Left colon (tissue), 2 donors: Measurements from ENCODE around the gene UNC13B. TPM values are rescaled to one million over a fixed set of nuclear protein-coding genes. Genes with fewer than 3 reads are reported as not detected.

Source experiments
- ATAC-seq: fragments of 200-7000 bp; cut with Tn5 transposase; one replicate; pipeline ENCODE4 v1.9.1; 2020; ENCODE audit warnings: mild to moderate bottlenecking, moderate library complexity
- DNase-seq, 2 donors: peaks; one replicate each; pipeline ENCODE4 v3.0.0-alpha.2; 2020
- intact Hi-C, 2 donors: fragments of 100-400 bp; cut with DNase I in 1 of 2; cut with micrococcal nuclease in 1 of 2; formaldehyde crosslinking; loops; one replicate each; pipeline versions ENCODE4 v1.11.2 to v1.14.0; 2022; cut with DNase I, micrococcal nuclease
- total RNA-seq, 2 donors: library from RNA; stranded (reverse); fragmentation: NEBNext Ultra II Directional; extraction: Animal tissue kit (Norgen Biotek cat#: 25700); gene quantifications; one replicate each; pipeline ENCODE4 v1.2.1, GENCODE V29; 2021
- donor health status: DM: no; HTN: no; CAD: no.
- donor health status: DM: yes; HTN: yes; CAD: no.

The UNC13B gene
- total RNA-seq, 2 donors from 2014 or later = 52.3 to 69.4 TPM

GRCh38 chr9:35294556-35294955, 132.7 kb downstream of the UNC13B start:
- intact Hi-C loops = no loop called here
- DNase-seq = no peak
- no peak for ATAC-seq

DNA sequence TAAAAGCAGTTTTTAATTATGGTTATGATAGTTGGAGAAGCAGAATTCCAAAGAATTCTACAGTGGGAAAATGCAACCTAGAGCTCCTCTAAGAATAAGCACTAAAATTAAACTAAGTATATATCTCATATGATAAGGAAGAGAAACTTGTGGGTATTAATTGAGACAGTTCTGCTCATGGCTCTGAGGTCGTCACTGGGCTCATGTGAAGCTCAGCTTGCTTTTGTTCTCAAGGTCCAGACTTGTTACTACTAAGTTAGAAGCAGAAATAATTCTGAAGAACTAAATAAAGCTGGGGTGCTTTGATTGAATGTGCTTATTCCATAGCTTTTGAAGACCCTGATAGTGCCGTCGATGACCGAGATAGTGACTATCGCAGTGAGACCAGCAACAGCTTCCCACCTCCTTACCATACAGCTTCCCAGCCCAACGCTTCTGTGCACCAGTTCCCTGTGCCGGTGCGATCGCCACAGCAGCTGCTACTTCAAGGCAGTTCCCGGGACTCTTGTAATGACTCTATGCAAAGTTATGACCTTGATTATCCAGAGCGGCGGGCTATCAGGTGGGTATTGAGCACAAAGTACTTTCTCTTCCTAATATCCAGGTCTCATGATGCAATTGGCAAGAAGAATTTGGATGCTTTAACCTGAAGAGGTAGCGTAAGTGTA, 133.7 kb downstream of the UNC13B start:
- no peak for ATAC-seq

DNA sequence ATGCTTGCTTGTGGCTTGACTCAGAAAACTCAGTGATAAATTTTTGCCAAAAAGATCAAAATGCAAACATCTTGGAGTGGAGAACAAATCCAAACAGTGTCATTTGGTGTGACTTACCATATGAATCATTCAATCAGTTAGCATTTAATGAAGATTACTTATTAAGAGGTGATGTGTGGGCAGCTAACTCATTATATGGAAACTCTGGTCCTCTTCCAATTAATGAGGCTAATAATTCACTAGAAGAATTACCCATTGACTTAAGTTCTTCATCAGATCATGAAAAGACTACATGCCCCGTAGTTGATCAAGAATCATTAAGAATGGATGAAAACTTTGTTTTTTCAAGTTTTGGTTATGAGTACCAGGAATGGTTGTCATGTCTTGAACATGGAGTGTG, 141.8 kb downstream of the UNC13B start:
- DNase-seq (no peak), ATAC-seq (no peak)
- intact Hi-C loops = no loop called here

More for the DNA sequence above, 133.7 kb downstream of the UNC13B start:
- no peak for DNase-seq
- intact Hi-C loops = no loop called here

GRCh38 chr9:35306283-35306682, 144.5 kb downstream of the UNC13B start:
- ATAC-seq = no peak
- intact Hi-C loops = no loop called here
- no peak for DNase-seq

GRCh38 chr9:35308316-35308715, 146.5 kb downstream of the UNC13B start:
- no peak for ATAC-seq
- no peak for DNase-seq
- intact Hi-C loops = no loop called here

- ATAC-seq (no peak), DNase-seq (no peak)
- intact Hi-C loops = no loop called here
These were observed 150.3 kb downstream of the UNC13B start for GRCh38 chr9:35311891-35312639.

- DNase-seq (no peak), ATAC-seq (no peak)
- intact Hi-C loops = no loop called here
These were observed 151.7 kb downstream of the UNC13B start for GRCh38 chr9:35313460-35313859.

GRCh38 chr9:35313916-35314315, 152.1 kb downstream of the UNC13B start:
- DNase-seq (no peak), ATAC-seq (no peak)
- intact Hi-C loops = no loop called here

GRCh38 chr9:35318741-35319140, 156.9 kb downstream of the UNC13B start:
- ATAC-seq (no peak), DNase-seq (no peak)
- intact Hi-C loops = no loop called here

DNA sequence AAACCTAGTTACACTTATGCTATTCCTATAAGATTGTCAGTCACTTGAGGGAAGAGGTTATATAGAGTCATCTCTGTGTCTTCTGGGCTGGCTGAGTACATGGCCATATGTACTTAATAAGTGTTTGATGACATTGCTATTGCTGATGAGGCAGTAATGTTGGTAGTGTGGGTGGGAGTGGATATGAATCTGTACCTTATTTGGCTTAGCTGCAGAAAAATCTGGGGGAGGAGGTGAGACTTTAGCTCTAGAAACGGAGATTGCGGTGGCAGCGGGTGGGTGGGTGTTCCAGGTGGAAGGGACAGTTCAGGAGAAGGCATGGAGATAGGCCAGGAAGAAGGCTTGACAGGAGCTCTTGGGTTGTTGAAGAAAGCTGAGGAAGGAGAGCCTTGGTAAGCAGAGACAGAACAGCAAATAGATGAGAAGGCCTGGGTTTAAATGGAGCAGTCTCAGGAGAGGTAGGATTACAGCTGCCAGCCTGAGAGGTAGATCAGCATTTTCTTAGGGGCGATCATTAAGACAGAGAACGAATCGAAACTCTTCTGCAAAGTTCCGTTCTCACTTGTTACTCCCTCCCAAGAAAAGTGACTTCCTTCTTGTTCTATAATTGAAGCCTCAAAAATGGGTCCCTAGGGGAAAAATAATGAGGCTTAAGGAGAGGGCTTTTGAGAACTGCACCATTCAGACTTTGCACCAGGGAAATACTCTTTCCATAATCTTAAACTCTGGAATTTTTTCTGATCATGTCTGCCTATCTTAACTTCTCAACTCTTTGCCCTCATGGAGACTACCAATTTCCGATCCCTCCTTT, 160.5 kb downstream of the UNC13B start:
- no peak for ATAC-seq
- intact Hi-C loops = no loop called here
- DNase-seq = no peak

GRCh38 chr9:35324966-35325365, 163.2 kb downstream of the UNC13B start:
- no peak for DNase-seq
- ATAC-seq = no peak
- intact Hi-C loops = no loop called here

DNA sequence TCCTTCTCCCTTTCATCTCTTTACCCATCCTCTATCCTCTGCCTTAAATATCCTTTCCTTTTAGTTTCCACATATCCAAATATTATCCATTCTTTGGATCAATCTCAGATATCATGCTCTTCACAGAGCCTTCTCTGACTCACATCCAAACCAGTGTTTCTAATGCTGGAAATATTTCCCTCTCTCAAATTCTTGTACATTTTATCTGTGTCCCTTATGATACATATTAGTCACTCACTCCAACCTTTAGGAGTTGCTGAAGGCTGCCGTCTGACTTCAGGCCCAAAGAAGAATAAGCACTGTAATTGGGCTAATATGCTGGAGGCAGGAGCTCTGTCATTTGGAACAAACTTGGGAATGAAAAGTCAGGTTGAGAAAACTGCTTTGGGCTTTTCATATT, 171.7 kb downstream of the UNC13B start:
- ATAC-seq (no peak), DNase-seq (no peak)
- intact Hi-C loops = no loop called here

- ATAC-seq (no peak), DNase-seq (no peak)
- intact Hi-C loops = no loop called here
These were observed 173.4 kb downstream of the UNC13B start for GRCh38 chr9:35335164-35335563.

GRCh38 chr9:35338086-35338485, 176.3 kb downstream of the UNC13B start:
- intact Hi-C loops = no loop called here
- ATAC-seq (peak; percentile 14), DNase-seq (no peak)

GRCh38 chr9:35338561-35339274, 176.9 kb downstream of the UNC13B start:
- DNase-seq = peak in 1 of 2 donors; percentile 17
- intact Hi-C loops = no loop called here
- peak; percentile 88 for ATAC-seq

- intact Hi-C loops = no loop called here
- ATAC-seq = no peak
- DNase-seq = no peak
These were observed 178.2 kb downstream of the UNC13B start for GRCh38 chr9:35340046-35340445.

DNA sequence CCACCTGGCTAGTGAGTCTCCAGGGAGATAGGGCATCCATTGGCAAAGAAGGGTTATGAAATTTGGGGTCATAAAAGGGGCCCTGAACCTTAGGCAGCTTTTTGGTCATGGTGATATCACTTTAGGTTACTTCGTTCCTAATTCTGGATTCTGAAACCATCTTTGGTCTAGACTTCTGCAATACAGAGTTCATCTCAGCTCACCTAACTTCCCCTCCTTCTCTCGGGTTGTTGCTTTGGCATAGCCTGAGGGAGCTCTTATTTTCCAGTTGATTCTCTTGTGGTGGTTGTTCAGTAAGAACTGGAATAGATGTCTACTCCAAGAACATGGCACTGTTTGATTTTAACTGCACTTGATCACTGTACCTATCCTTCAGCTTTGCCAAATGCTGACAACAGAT, 179.2 kb downstream of the UNC13B start:
- ATAC-seq (no peak), DNase-seq (no peak)
- intact Hi-C loops = no loop called here

DNA sequence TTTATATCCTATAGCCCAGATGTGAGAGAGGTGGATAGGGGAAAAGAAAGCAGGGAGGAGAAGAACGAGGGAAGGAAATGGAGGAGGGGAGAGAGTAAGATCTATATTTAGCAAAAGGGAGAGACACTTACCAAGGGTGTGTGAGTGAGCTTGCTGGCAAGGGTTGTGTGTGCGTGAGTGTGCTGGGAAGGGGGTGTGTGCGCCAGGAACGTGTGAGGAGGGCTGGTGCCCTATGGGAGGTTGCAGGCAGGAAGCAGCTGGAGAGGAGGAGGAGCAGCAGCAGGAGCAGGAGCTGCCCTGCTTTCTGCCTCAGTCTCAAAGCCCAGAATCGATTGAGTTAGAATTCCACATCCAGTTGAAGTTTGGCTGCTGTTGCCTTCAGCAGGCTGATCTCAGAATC, 179.8 kb downstream of the UNC13B start:
- no peak for ATAC-seq
- intact Hi-C loops = no loop called here
- peak in 1 of 2 donors; percentile 25 for DNase-seq

DNA sequence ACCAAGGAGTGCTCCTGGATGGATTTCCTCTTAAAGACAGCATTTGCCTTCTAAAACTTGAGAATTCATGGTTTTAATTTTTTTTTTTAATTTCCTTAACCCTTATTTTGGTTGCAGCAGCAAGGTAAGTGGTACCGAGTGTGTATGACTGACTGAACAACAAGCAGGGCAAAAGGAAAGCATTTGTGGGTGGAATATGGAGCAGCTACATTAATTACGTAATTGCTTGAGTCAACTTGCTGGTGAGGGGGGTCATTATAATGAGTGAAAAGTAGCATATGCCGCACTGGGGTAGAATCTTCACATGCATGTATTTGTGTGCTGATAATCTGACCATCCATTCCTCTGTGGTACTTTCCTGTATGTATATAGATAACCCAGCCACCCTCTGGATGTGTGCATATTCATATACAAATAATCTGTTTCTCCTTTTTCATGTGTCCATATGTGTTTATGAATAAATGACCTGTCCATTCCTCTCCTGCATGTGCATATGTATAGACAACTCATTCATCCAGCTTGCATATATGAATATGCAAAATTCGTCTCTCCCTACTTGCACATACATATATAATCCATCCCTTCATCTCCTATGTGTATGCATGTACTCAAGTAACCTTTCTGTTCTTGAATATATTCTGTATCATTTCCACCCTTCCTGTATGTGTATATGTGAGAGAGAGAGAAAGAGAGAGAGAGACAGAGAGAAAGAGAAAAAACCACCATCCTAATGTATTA, 180.6 kb downstream of the UNC13B start:
- ATAC-seq (no peak), DNase-seq (no peak)
- intact Hi-C loops = no loop called here
